Subcutaneous adipose tissue (tissue), 4 donors: Measurements from ENCODE around the gene SYT9. TPM values are rescaled to one million over a fixed set of nuclear protein-coding genes. Genes with fewer than 3 reads are reported as not detected.

Experiments used
- total RNA-seq, 4 donors: library from RNA; depleted of rRNA; stranded (reverse); fragments of >200 nt; gene quantifications; one replicate each; pipeline ENCODE4 v1.1.0, GENCODE V29; 2016
- TF ChIP-seq, protein P1 (sequence below): fragments of 450-650 bp; IDR thresholded peaks from one replicate; pipeline ENCODE4 v1.5.1; 2016; ENCODE audit warnings: low read depth, mild to moderate bottlenecking, control low read depth, antibody characterized with exemption, moderate library complexity

SYT9 gene
- total RNA-seq, 4 donors from 2014 or later: not detected

DNA sequence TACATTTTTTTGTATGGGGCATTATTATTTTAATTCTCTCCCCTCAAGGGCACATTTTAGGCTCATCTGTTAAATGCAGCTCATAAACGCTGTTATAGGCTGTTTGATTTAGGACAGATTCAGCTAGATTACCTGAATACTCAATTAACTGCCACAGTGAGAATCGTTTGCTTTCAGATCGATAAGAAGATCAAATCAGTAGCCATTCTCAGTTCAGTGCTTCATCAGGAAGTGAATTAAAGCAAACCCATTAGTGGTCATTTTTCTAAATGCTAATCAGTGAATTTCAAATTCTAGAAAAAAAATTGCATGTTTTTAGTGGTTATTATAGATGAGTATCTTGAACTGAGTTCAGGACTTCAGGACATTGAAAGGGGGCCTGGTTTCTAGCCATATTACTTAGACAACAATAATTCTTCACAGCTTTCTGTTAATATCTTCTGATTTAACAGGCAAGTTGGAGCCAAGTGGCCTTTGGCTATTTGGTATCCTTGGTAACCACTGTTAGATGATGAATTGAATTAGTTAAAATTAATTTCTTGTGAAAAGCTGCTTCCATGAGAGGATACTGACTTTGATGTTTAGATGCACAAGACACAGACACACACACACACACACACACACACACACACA lies 18.6 kb downstream of the SYT9 start:
- TF ChIP-seq, protein P1, sequence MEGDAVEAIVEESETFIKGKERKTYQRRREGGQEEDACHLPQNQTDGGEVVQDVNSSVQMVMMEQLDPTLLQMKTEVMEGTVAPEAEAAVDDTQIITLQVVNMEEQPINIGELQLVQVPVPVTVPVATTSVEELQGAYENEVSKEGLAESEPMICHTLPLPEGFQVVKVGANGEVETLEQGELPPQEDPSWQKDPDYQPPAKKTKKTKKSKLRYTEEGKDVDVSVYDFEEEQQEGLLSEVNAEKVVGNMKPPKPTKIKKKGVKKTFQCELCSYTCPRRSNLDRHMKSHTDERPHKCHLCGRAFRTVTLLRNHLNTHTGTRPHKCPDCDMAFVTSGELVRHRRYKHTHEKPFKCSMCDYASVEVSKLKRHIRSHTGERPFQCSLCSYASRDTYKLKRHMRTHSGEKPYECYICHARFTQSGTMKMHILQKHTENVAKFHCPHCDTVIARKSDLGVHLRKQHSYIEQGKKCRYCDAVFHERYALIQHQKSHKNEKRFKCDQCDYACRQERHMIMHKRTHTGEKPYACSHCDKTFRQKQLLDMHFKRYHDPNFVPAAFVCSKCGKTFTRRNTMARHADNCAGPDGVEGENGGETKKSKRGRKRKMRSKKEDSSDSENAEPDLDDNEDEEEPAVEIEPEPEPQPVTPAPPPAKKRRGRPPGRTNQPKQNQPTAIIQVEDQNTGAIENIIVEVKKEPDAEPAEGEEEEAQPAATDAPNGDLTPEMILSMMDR: no peak

DNA sequence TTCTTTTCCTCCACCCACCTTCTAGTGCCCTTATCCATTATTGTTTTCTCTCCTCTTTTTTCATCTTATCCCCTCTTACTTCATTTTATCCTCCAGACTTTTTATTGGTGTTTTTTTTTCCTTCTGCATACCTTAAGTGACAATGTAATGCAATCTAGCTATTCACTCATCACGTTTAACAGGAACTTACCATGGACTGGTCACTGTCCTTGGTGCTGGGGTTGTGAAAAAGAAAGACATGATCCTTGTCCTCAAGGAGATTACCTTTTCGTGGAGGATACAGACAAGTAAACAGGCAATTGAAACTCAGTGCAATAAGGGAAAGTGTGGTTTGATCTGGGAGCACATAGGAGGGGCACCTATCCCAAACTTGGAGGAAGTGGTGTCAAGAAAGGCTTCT lies 20.7 kb downstream of the SYT9 start:
- TF ChIP-seq, protein P1: no peak

DNA sequence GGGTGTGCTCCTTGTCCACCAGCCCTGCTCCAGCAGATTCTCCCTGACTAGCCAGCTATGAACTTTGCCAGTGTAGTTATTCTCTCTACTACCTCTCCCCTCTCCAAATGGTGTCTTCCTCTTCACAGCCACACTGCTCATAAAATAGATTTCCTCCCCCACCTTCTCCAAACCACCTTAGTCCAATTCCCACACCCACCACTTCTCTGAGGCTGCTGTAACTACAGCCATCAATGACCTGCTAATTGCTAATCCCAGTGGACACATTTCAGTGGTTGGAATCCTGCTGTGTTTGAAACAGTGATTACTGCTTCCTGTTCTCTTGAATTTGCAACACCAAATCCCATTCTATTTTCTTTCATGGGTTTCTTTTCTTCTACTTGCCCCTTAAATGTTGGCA lies 23.4 kb downstream of the SYT9 start:
- TF ChIP-seq, protein P1: no peak

DNA sequence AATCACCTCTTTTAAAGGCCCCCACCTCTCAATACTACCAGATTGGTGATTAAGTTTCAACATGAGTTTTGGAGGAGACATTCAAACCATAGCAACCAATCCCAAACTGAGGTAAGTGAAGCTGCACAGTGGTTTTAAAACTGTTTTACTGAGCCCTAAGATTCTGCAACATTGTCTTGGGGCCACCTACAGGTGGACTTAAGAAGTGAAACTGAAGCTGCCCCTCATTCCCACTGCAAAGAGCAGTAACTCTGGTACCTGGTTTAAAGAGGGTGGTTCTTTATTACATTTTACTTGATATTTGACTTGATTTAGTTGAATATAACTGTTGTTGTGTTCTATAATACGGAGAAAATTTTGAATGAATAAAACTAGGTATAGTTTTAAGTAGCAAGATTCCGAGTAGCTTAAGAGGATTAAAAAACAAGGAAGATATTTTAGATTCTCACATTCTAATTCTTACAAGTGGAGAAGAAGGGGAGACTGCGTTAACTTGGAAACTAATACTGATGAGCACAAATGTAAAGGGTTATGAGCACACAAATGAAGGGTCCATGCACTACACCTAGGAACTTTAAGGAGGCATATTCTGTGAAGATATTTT lies 26.7 kb downstream of the SYT9 start:
- TF ChIP-seq, protein P1: no peak

DNA sequence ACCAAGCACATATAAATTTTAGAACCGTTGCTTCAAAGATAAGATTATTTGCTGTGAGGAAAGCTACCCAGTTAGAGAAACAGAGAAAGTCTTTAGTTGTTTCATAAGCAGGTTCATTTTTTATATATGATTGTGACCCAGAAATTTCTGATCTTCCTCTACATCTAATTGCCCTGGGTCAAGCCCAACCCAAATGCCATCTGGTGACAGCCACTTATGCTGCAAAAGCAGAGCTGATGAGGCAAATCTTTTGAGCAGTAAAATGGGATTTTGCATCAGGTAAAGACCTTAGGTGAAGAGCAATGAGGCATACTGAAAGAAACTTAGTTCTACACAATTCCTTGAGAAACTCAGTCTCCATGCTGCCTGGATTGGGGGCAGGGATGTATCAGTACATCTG lies 28.0 kb downstream of the SYT9 start:
- TF ChIP-seq, protein P1: no peak

DNA sequence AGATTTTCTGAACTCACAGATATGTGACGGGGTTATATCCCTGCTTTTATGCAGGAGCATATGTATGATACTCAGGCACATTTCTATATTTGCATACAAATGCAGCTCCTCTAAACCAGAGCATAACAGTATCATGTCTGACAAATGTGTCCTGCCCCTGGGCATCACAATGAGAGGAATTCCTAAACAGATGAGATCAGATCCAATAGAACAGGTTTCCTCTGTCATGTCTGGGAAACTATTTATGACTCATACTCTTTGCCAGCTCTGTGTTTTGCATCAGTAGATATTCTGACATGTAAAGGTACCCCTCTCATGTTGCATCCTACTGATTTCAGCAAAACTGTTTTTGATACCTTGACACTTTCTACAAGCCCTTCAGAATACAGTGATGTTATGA lies 29.4 kb downstream of the SYT9 start:
- TF ChIP-seq, protein P1: no peak

DNA sequence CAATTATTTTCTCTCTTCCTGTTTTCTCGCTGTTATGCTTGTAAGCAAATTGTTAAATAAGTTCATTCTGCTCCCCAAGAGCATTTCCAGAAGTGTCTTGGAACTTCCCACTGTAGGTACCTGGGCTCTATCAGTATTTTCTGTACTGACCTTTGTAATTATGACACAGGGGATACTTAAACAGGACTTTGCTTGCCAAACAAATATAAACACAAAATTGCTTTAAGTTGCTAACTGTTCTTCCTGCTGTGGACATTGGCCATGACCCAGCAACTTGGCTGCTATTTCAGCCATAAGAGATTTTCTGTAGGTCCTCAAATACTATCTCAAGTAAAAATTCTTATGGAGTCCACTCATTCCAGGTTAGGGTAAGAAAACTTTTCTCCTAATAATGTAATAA lies 30.1 kb downstream of the SYT9 start:
- TF ChIP-seq, protein P1: no peak
